Memory B cell (primary cell): ENCODE data around the gene VSIG8.

Source experiments
- ATAC-seq: fragments of 150-1000 bp; cut with Tn5 transposase; 2 replicates; pipeline ENCODE4 v1.10.0; 2021; ENCODE audit warnings: low read depth, mild to moderate bottlenecking, moderate library complexity
- DNase-seq, 2 donors: peaks; one replicate each; pipeline ENCODE4 v3.0.0; 2022; ENCODE audit warnings: low spot score in 2 of 2
- H3K27ac Mint-ChIP-seq: one replicate; pipeline ENCODE4 v1.8.0; 2022; ENCODE audit warnings: mild to moderate bottlenecking, moderate library complexity, mixed read lengths
- H3K27me3 Mint-ChIP-seq: one replicate; pipeline ENCODE4 v1.8.0; 2022; ENCODE audit warnings: mixed read lengths
- H3K36me3 Mint-ChIP-seq: one replicate; pipeline ENCODE4 v1.8.0; 2022; ENCODE audit warnings: mild to moderate bottlenecking, mixed read lengths
- H3K4me1 Mint-ChIP-seq: one replicate; pipeline ENCODE4 v1.8.0; 2022; ENCODE audit warnings: mixed read lengths
- H3K4me3 Mint-ChIP-seq: one replicate; pipeline ENCODE4 v1.8.0; 2022; ENCODE audit warnings: mild to moderate bottlenecking, moderate library complexity, mixed read lengths
- H3K9me3 Mint-ChIP-seq: one replicate; pipeline ENCODE4 v1.8.0; 2022; ENCODE audit warnings: mixed read lengths

VSIG8 gene

DNA sequence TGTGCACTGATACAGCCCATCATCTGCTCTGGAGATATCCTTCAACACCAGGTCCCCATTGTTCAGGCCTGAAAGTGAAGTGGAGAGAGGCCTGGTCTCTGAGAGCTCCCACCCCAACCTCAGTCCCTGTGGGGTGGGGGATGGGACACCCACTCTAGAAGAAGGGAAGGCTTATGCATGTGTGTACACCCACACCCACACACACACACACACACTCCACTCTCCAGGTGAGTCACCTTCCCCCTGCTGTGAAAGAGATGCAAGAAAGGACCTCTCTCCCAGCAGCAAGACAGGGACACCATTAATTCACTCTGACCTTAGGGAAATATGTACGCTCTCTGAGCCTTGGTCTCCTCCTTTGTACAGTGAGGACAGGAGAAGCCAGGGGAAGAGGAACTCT lies 5.9 kb downstream of the VSIG8 start:
- Mint-ChIP-seq H3K9me3 (no peaks in the 10 kb centered on the region), H3K4me3 (no peak overlapping the region), H3K27me3 (peaks cover 9% of the 10 kb centered on the region), H3K36me3 (no peaks in the 10 kb centered on the region), H3K4me1 (peaks cover 7% of the 10 kb centered on the region), H3K27ac (no peak overlapping the region)
- ATAC-seq (no peak), DNase-seq (no peak)

- Mint-ChIP-seq H3K27me3 (peaks cover 8% of the 10 kb centered on the region), H3K27ac (no peak overlapping the region), H3K36me3 (no peaks in the 10 kb centered on the region), H3K4me1 (peaks cover 7% of the 10 kb centered on the region), H3K4me3 (no peak overlapping the region), H3K9me3 (no peaks in the 10 kb centered on the region)
- DNase-seq (no peak), ATAC-seq (no peak)
Observed at GRCh38 chr1:159855709-159856108, 6.7 kb downstream of the VSIG8 start.

GRCh38 chr1:159854693-159855192 lies 7.7 kb downstream of the VSIG8 start:
- Mint-ChIP-seq H3K4me3 (peak overlapping the region; percentile 87), H3K9me3 (no peaks in the 10 kb centered on the region), H3K27ac (peak overlapping the region; percentile 7), H3K36me3 (no peaks in the 10 kb centered on the region), H3K4me1 (peaks cover 7% of the 10 kb centered on the region), H3K27me3 (peaks cover 10% of the 10 kb centered on the region)
- peak; percentile 85 for ATAC-seq
- DNase-seq, result peak; percentile 23 to 53

GRCh38 chr1:159854116-159854692 lies 8.3 kb downstream of the VSIG8 start:
- ATAC-seq (peak; percentile 12), DNase-seq (no peak)
- Mint-ChIP-seq H3K36me3 (no peaks in the 10 kb centered on the region), H3K4me3 (peak overlapping the region; percentile 71), H3K4me1 (peaks cover 7% of the 10 kb centered on the region), H3K27me3 (peaks cover 8% of the 10 kb centered on the region), H3K9me3 (no peaks in the 10 kb centered on the region), H3K27ac (peak overlapping the region; percentile 45)

- ATAC-seq (no peak), DNase-seq (no peak)
- Mint-ChIP-seq H3K4me3 (peak overlapping the region; percentile 71), H3K4me1 (peaks cover 7% of the 10 kb centered on the region), H3K27me3 (peaks cover 8% of the 10 kb centered on the region), H3K36me3 (no peaks in the 10 kb centered on the region), H3K9me3 (no peaks in the 10 kb centered on the region), H3K27ac (peak overlapping the region; percentile 45)
Observed at GRCh38 chr1:159853417-159854115, 8.9 kb downstream of the VSIG8 start.

DNA sequence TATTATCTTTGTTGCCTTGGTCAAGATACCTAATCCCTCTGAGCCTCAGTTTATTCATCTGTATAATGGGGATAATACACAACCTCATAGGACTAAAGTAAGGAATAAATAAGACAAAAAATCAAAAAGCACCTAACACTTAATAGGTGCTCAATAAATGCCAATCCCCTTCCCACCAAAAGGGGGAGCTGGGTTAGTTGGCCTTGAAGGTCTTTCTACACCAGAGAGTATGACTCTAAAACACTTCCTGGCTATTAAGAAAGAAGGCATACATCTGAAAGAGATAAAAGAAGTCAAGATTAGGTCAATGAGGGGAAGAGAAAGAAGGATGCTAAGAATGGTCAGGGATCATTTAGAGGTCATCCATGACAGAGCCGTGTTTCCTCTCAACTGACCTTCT lies 11.1 kb downstream of the VSIG8 start:
- Mint-ChIP-seq H3K9me3 (no peaks in the 10 kb centered on the region), H3K36me3 (peaks cover 2% of the 10 kb centered on the region), H3K27me3 (peaks cover 18% of the 10 kb centered on the region), H3K4me3 (no peak overlapping the region), H3K27ac (no peak overlapping the region), H3K4me1 (peaks cover 7% of the 10 kb centered on the region)
- no peak for ATAC-seq
- DNase-seq, result no peak

- H3K9me3 Mint-ChIP-seq, result no peaks in the 10 kb centered on the region
- no peak overlapping the region for H3K27ac Mint-ChIP-seq
- no peak overlapping the region for H3K4me3 Mint-ChIP-seq
- ATAC-seq (no peak), DNase-seq (no peak)
- peaks cover 2% of the 10 kb centered on the region for H3K4me1 Mint-ChIP-seq
- peaks cover 18% of the 10 kb centered on the region for H3K27me3 Mint-ChIP-seq
- peaks cover 3% of the 10 kb centered on the region for H3K36me3 Mint-ChIP-seq
Observed at GRCh38 chr1:159849626-159850366, 12.7 kb downstream of the VSIG8 start.

GRCh38 chr1:159848326-159848725 lies 14.1 kb downstream of the VSIG8 start:
- Mint-ChIP-seq H3K36me3 (peaks cover 3% of the 10 kb centered on the region), H3K4me1 (no peaks in the 10 kb centered on the region), H3K9me3 (no peaks in the 10 kb centered on the region), H3K4me3 (no peak overlapping the region), H3K27ac (no peak overlapping the region), H3K27me3 (peaks cover 27% of the 10 kb centered on the region)
- DNase-seq (no peak), ATAC-seq (no peak)

GRCh38 chr1:159847231-159847630 lies 15.2 kb downstream of the VSIG8 start:
- peaks cover 27% of the 10 kb centered on the region for H3K27me3 Mint-ChIP-seq
- no peak overlapping the region for H3K27ac Mint-ChIP-seq
- no peaks in the 10 kb centered on the region for H3K4me1 Mint-ChIP-seq
- ATAC-seq (no peak), DNase-seq (no peak)
- peaks cover 3% of the 10 kb centered on the region for H3K36me3 Mint-ChIP-seq
- H3K4me3 Mint-ChIP-seq, result no peak overlapping the region
- H3K9me3 Mint-ChIP-seq, result no peaks in the 10 kb centered on the region

GRCh38 chr1:159845751-159846629 lies 16.5 kb downstream of the VSIG8 start:
- ATAC-seq (no peak), DNase-seq (no peak)
- Mint-ChIP-seq H3K36me3 (peaks cover 3% of the 10 kb centered on the region), H3K9me3 (no peaks in the 10 kb centered on the region), H3K27ac (no peak overlapping the region), H3K4me3 (no peak overlapping the region), H3K27me3 (peaks cover 33% of the 10 kb centered on the region), H3K4me1 (no peaks in the 10 kb centered on the region)

DNA sequence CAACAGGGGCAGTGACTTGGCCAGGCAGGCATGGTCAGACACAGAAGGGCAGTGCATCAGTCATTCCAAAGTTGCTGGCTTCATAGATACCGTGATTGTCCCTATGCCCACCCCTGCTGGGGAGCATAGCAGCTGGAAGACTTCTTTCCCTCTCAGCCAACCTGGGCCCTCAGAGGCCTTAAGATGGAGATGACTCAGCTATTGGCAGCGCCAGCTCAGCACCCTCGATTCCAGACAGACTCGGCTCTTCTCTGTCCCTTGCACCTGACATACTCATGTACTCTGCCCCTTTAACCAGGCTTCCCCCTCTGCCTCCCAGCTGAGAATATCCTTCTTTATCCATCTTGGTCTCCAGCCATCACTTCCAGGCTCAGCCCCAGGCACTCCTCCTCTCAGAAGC lies 19.0 kb downstream of the VSIG8 start:
- peaks cover 30% of the 10 kb centered on the region for H3K27me3 Mint-ChIP-seq
- H3K36me3 Mint-ChIP-seq, result peaks cover 3% of the 10 kb centered on the region
- no peak overlapping the region for H3K27ac Mint-ChIP-seq
- no peak for DNase-seq
- H3K9me3 Mint-ChIP-seq, result no peaks in the 10 kb centered on the region
- no peak for ATAC-seq
- H3K4me3 Mint-ChIP-seq, result no peak overlapping the region
- no peaks in the 10 kb centered on the region for H3K4me1 Mint-ChIP-seq

DNA sequence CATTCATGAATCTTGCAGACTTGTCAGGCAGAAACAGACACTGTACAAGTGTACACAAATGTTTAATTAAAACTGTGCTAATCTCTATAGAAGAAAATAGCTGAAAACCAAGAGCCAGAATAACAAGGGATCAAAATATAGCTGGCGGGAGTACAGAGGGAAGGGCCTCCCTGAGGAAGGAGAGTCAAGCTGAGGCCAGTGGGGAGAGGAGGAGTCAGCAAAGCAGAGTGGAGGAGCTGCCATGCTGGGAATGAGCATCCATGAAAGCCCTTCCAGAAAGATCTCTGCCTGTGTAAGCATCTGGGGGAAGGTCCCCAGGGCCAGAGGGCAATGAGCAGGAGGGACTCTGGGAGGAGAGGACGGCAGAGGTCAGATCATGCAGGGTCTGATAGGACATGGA lies 20.7 kb downstream of the VSIG8 start:
- H3K27ac Mint-ChIP-seq, result no peak overlapping the region
- no peaks in the 10 kb centered on the region for H3K9me3 Mint-ChIP-seq
- H3K4me3 Mint-ChIP-seq, result no peak overlapping the region
- no peaks in the 10 kb centered on the region for H3K4me1 Mint-ChIP-seq
- H3K27me3 Mint-ChIP-seq, result peaks cover 24% of the 10 kb centered on the region
- no peak for ATAC-seq
- no peak for DNase-seq
- H3K36me3 Mint-ChIP-seq, result peaks cover 3% of the 10 kb centered on the region

GRCh38 chr1:159839116-159839849 lies 23.2 kb downstream of the VSIG8 start:
- H3K4me3 Mint-ChIP-seq, result no peak overlapping the region
- no peaks in the 10 kb centered on the region for H3K4me1 Mint-ChIP-seq
- no peak for ATAC-seq
- DNase-seq, result no peak
- no peaks in the 10 kb centered on the region for H3K9me3 Mint-ChIP-seq
- H3K36me3 Mint-ChIP-seq, result no peaks in the 10 kb centered on the region
- H3K27ac Mint-ChIP-seq, result no peak overlapping the region
- H3K27me3 Mint-ChIP-seq, result peaks cover 11% of the 10 kb centered on the region
